ENCODE measurements around the gene TDRD9. TPM values are rescaled to one million over a fixed set of nuclear protein-coding genes. Genes with fewer than 3 reads are reported as not detected.

Gene TDRD9
- total RNA-seq, 2 experiments from 2014 or later, result 1.1 to 1.2 TPM

Other genes starting within 250 kb of the TDRD9 start
- 10 to 100 TPM; 64.3 to 68.8 TPM for gene XRCC3, start 213.0 kb upstream of the TDRD9 start, total RNA-seq
- 10 to 100 TPM; 17.4 to 18.6 TPM for gene ZFYVE21, start 212.6 kb upstream of the TDRD9 start, total RNA-seq
- gene PPP1R13B, start 80.9 kb upstream of the TDRD9 start, total RNA-seq, result 10 to 100 TPM in 1 of 2 experiments, 1 to 10 TPM in 1; 8.6 to 11.7 TPM
- not detected for gene RD3L, start 14.1 kb downstream of the TDRD9 start, total RNA-seq
- gene ASPG, start 157.2 kb downstream of the TDRD9 start, total RNA-seq, result not detected
- gene KIF26A, start 210.1 kb downstream of the TDRD9 start, total RNA-seq, result 1 to 10 TPM in 1 of 2 experiments, under 1 TPM in 1; 0.21 to 1.1 TPM

All from activated CD8-positive, alpha-beta memory T cell treated with anti-CD3 and anti-CD28 coated beads, Interleukin-2, amount 10 ng/mL, durations not matched to agents 7 days and 5 days (primary cell).